ENCODE measurements around the gene MMS22L. TPM values are rescaled to one million over a fixed set of nuclear protein-coding genes. Genes with fewer than 3 reads are reported as not detected.

MMS22L gene
- total RNA-seq, 1 donor from 2014 or later, result 7.2 TPM

- no peak overlapping the region for H3K9ac ChIP-seq (ENCODE audit: low read length)
- no peaks in the 10 kb centered on the region for H3K27me3 Mint-ChIP-seq (ENCODE audit: low read depth, unreplicated experiment)
- H3K9me3 ChIP-seq (ENCODE audit: insufficient read depth, low read depth, low read length), result no peaks in the 10 kb centered on the region
- H3K4me2 ChIP-seq (ENCODE audit: low read length), result no peak overlapping the region
- H3K4me1 ChIP-seq (ENCODE audit: insufficient read depth, low read length), result no peaks in the 10 kb centered on the region
- no peaks in the 10 kb centered on the region for H3K27me3 ChIP-seq (ENCODE audit: insufficient read depth, low read length)
- H3K4me1 Mint-ChIP-seq (ENCODE audit: low read depth, unreplicated experiment), result no peaks in the 10 kb centered on the region
- no peaks in the 10 kb centered on the region for H3K36me3 Mint-ChIP-seq (ENCODE audit: low read depth, unreplicated experiment)
- no peaks in the 10 kb centered on the region for H3K79me2 ChIP-seq (ENCODE audit: insufficient read depth, low read length)
- H3K9me3 Mint-ChIP-seq (ENCODE audit: unreplicated experiment), result peaks cover 1% of the 10 kb centered on the region
- no peak for TF ChIP-seq EZH2 (IDR thresholded peaks at IDR 0.05; ENCODE audit: insufficient read depth, low read length)
- TF ChIP-seq CTCF (IDR thresholded peaks at IDR 0.05; ENCODE audit: insufficient read depth, low read depth, low read length), result no peak
- H3K4me3 Mint-ChIP-seq (ENCODE audit: unreplicated experiment), result no peak overlapping the region
- no peak for FAIRE-seq
- peaks cover 17% of the 10 kb centered on the region for H3K36me3 ChIP-seq (ENCODE audit: insufficient read depth, low read length)
- no peak overlapping the region for H3K27ac Mint-ChIP-seq (ENCODE audit: unreplicated experiment)
- H3K4me3 ChIP-seq (ENCODE audit: insufficient read depth, low read depth, low read length), result no peak overlapping the region
- no peaks in the 10 kb centered on the region for H4K20me1 ChIP-seq (ENCODE audit: insufficient read depth, low read length)
- no peak overlapping the region for H3K27ac ChIP-seq (ENCODE audit: low read depth, low read length)
- H2AFZ ChIP-seq (ENCODE audit: low read depth, low read length), result no peak overlapping the region
- DNase-seq (ENCODE audit: low read depth), result no peak
Measured at GRCh38 chr6:97269821-97270220, 13.2 kb downstream of the MMS22L start.

GRCh38 chr6:97262676-97263075 is 20.3 kb downstream of the MMS22L start:
- no peak for FAIRE-seq

More at GRCh38 chr6:97262676-97263075, 20.3 kb downstream of the MMS22L start:
- H3K36me3 ChIP-seq (ENCODE audit: insufficient read depth, low read length), result peaks cover 14% of the 10 kb centered on the region
- H3K9me3 ChIP-seq (ENCODE audit: insufficient read depth, low read depth, low read length), result no peaks in the 10 kb centered on the region
- no peaks in the 10 kb centered on the region for H3K27me3 ChIP-seq (ENCODE audit: insufficient read depth, low read length)
- H3K4me3 Mint-ChIP-seq (ENCODE audit: unreplicated experiment), result no peak overlapping the region
- DNase-seq (ENCODE audit: low read depth), result no peak
- no peak overlapping the region for H3K4me2 ChIP-seq (ENCODE audit: low read length)
- peaks cover 1% of the 10 kb centered on the region for H3K9me3 Mint-ChIP-seq (ENCODE audit: unreplicated experiment)
- H4K20me1 ChIP-seq (ENCODE audit: insufficient read depth, low read length), result no peaks in the 10 kb centered on the region
- TF ChIP-seq CTCF (IDR thresholded peaks at IDR 0.05; ENCODE audit: insufficient read depth, low read depth, low read length) (no peak), EZH2 (IDR thresholded peaks at IDR 0.05; ENCODE audit: insufficient read depth, low read length) (no peak)
- no peaks in the 10 kb centered on the region for H3K79me2 ChIP-seq (ENCODE audit: insufficient read depth, low read length)
- no peak overlapping the region for H3K27ac Mint-ChIP-seq (ENCODE audit: unreplicated experiment)
- H2AFZ ChIP-seq (ENCODE audit: low read depth, low read length), result no peak overlapping the region
- H3K27ac ChIP-seq (ENCODE audit: low read depth, low read length), result no peak overlapping the region
- no peak overlapping the region for H3K9ac ChIP-seq (ENCODE audit: low read length)
- H3K36me3 Mint-ChIP-seq (ENCODE audit: low read depth, unreplicated experiment), result no peaks in the 10 kb centered on the region
- no peaks in the 10 kb centered on the region for H3K4me1 ChIP-seq (ENCODE audit: insufficient read depth, low read length)
- H3K27me3 Mint-ChIP-seq (ENCODE audit: low read depth, unreplicated experiment), result no peaks in the 10 kb centered on the region
- H3K4me3 ChIP-seq (ENCODE audit: insufficient read depth, low read depth, low read length), result no peak overlapping the region
- no peaks in the 10 kb centered on the region for H3K4me1 Mint-ChIP-seq (ENCODE audit: low read depth, unreplicated experiment)
